ENCODE results near the gene LACTBL1.

Gene LACTBL1

DNA sequence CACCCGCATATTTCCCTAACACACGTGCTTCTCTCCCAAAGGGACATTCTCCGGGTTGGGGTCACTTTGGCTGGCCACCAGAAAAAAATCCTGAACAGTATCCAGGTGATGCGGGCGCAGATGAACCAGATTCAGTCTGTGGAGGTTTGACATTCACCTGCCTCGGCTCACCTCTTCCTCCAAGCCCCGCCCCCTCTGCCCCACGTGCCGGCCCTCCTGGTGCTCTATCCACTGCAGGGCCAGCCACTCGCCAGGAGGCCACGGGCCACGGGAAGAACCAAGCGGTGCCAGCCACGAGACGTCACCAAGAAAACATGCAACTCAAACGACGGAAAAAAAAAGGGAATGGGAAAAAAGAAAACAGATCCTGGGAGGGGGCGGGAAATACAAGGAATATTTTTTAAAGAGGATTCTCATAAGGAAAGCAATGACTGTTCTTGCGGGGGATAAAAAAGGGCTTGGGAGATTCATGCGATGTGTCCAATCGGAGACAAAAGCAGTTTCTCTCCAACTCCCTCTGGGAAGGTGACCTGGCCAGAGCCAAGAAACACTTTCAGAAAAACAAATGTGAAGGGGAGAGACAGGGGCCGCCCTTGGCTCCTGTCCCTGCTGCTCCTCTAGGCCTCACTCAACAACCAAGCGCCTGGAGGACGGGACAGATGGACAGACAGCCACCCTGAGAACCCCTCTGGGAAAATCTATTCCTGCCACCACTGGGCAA, 59.1 kb downstream of the LACTBL1 start:
- no peak for DNase-seq (ENCODE audit: low read depth, low spot score)

DNA sequence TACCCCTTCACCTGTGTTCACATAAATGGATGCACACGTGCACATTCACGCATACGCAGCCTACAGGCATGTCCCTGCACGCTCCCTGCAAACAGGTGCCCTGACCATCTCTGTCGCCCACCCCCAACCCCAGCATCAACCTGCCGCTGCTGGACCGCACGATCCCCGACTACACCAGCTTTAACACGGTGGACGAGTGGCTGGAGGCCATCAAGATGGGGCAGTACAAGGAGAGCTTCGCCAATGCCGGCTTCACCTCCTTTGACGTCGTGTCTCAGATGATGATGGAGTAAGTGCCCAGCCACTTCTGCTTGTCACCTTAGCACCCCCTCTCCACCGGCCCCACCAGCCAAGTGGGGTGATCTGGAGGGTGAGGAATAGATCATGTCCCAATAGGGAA, 60.4 kb downstream of the LACTBL1 start:
- no peak for DNase-seq (ENCODE audit: low read depth, low spot score)

DNA sequence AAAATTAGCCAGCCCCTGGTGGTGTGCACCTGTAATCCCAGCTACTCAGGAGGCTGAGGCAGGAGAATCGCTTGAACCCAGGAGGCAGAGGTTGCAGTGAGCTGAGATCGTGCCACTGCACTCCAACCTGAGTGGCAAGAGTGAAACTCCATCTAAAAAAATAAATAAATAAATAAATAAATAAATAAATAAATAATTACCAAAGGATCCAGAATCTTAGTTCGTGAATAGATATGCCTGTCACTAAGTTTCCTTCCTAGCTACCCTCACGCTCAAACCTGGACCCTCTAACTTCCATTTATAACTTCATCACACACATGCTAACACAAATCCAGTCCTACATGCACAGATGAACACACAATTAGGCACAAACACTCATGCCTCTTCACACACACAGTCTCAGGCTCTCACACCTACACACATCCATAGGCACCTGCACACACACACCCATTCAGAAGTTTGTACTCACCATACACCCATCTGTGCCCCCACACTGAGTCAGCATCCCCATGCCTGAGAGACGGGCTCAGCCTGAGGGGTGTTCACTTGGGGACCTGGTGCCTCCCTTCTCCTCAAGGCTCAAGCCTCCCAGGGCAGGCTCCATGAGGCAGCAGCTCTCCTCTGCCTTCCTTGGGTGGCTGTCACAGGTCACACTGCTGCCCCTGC, 61.5 kb downstream of the LACTBL1 start:
- no peak for DNase-seq (ENCODE audit: low read depth, low spot score)

DNA sequence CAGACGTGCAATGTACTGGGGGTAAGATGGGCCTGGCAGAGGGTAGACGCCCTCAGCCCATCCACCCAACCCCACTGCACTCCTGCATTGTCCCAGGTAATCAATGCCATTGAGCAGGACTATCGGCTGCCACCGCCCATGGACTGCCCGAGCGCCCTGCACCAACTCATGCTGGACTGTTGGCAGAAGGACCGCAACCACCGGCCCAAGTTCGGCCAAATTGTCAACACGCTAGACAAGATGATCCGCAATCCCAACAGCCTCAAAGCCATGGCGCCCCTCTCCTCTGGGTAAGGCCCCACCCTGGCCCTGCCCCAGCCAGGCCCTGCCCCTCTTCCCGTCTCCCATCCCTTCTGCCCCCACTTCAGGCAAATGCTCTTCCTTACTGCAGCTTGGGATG, 62.4 kb downstream of the LACTBL1 start:
- no peak for DNase-seq (ENCODE audit: low read depth, low spot score)

DNA sequence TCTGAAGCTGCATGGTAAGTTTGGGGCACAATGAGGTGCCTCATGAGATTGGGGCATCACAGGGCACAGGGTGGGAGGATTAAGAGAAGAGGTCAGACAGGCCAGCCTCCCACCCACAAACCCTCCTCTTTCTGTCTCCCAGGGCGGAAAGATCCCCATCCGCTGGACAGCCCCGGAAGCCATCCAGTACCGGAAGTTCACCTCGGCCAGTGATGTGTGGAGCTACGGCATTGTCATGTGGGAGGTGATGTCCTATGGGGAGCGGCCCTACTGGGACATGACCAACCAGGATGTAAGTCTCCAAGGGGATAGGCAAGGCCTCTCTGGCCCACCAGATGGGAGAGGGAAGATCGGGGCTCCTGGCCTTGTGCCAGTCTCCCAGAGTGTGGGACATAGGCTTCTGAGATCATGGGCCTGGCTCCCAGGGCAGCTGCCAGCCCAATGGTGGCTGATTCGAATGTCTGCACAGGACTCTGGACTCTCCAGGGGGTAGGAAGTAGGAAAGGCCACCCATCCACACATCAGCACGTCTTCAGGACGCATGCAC, 63.7 kb downstream of the LACTBL1 start:
- DNase-seq (ENCODE audit: low read depth, low spot score): no peak

DNA sequence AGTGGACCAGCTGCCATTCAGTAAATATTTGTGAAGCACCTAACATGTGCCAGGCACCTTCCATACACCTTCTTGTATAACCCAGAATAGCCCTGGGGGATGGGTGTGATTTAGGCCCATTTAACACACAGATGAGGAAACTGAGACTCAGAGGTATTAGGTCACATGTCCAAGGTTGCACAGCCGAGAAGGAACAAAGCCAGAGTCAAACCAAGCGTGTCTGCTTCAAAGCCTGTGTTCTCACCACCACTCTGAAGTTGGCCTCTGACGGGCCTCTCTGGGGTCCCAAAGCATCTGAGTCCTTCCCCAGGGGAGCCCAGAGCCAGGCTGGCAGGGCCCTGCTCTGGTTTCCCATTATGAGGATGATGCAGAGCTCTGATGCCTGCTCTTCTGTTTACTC, 65.1 kb downstream of the LACTBL1 start:
- DNase-seq (ENCODE audit: low read depth, low spot score): no peak

DNA sequence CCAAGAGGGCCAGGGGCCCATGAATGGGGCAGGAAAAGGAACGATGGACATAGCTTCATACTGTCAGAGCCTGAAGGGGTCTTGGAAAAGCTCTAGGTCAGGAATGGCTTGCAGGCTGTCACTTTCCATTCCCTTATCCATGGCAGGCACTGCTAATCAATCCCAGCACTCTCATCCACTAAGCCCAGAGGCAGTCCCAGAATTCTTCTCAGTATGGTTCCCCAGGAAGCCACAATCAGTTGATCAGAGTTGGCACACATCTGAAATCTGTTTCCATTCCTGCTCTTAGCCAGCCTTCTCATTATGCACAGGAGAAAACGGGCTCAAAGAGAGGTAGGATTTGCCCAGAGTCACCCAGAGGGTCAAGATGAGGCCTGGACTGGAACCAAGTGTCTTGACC, 65.7 kb downstream of the LACTBL1 start:
- DNase-seq (ENCODE audit: low read depth, low spot score): no peak

DNA sequence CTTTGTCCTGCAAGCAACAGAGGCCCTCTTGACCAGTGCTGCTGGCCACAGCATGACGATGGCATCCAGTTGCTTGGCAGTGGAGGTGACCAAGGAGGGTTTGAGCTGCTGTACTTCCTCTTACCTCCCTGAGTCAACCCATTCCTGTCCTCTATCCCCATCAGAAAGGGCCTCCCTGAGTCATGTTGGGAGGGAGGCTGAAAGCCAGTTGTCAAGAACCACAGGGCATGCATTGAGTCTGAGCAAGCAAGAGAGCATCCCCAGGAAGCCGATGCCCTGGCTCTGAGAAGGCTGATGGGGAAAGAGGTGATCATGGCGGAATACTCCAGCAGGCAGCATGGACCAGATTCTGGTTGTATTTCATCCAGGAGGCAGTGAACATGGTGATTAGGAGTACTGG, 69.6 kb downstream of the LACTBL1 start:
- peak; percentile 44 for DNase-seq (ENCODE audit: low read depth, low spot score)

All from astrocyte of the hippocampus (primary cell).